GM18870 (cell line): ENCODE results near the gene GABRA5.
A peak's percentile ranks its signal among the peaks of the same experiment; 100 is the strongest.
"Not testable (repeated sequence)": the region's sequence is repeated elsewhere in the genome, so short reads cannot be mapped to it uniquely, and the experiment has no call there.

ENCODE experiments used
- ATAC-seq: cut with Tn5 transposase; IDR thresholded peaks from one replicate; pipeline ENCODE4 v1.9.1; 2021; ENCODE audit warnings: moderate library complexity; ENCODE audit not compliant: unreplicated experiment

The GABRA5 gene

DNA sequence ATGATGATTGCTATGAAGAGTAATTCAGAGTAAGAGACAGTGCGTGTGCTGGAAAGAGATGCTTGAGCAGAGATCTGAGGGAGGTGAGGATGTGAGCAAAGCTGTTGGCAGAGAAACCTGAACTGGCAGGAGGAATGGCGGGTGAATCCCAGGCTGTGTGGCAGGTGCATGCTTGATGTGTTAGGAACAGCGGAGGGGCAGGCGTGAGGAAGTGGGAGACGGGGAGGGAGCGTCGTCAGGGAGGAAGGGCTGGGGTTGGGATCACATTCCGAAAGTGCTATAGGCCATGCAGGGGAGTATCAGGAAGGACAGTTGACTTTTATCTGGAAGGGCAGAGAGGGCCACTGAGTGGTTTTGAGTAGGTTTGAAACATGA is 8.6 kb downstream of the GABRA5 start:
- no peak for ATAC-seq

- ATAC-seq = no peak
These were observed 11.0 kb downstream of the GABRA5 start for GRCh38 chr15:26877831-26878230.

DNA sequence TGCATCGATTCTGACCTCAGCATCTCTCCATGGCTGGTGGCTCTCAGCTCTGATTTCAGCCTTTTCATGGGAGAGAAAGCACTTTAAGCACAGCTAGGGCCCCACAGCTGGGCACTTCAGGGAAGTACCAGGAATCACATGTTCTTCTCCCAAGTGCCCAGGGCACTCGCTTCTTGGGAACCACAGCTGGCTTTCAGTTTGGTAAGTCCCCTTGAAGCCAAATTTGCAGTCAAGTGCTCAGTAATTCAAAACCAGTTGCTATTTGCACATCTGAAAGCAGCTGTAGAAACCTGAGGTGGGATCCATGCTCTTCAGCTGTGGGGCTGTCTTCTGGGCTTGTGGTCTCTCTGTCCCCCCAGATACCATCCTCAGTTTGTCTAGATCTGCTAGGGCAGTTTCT is 12.8 kb downstream of the GABRA5 start:
- no peak for ATAC-seq

- no peak for ATAC-seq
These were observed 15.2 kb downstream of the GABRA5 start for GRCh38 chr15:26882112-26882511.

DNA sequence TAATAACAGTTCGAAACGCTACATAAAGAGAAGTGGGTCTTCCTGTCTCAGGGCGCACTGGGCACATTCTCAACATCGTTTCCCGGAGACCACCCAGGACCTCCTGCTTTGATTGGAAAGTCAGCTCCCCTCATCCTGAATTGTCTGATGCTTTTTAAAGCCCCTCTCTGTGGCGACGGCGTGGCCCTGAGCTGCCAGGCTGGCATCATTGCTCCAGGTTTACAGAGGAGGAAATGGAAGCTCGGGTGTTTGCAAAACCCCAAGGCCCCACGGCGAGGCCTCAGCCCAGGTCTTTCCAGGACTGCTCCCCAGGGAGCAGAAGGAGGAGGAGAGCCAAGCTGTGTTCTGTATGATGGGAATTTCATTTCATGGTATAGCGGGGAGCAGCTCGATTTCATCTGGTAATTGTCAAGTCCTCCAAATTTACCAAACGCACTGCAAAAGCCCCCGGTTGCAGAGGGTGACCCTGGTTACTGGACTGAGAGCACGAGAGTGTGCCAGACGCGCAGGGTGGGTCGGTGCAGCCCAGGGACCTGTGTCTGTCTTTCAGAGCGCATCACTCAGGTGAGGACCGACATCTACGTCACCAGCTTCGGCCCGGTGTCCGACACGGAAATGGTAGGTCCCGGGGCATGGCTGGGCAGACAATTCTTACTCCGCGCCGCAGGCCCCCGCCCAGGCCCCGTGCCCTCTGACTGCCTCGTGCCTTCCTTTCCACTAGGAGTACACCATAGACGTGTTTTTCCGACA is 15.9 kb downstream of the GABRA5 start:
- ATAC-seq = no peak

DNA sequence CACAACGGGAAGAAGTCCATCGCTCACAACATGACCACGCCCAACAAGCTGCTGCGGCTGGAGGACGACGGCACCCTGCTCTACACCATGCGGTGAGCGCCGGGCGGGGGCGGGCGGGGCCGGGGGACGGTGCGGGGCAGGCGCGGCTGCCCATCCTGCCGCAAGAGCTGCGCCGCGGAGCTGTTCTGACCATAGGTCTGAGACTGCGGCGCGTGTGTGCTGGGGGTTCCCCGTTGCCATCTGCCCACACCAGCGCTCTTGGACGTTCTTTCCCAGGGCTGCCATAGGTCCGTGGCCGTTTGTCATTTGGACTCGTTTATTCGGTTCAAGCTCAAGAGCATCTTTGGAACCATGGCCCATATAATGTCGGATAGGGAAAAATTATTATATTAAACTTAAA is 16.6 kb downstream of the GABRA5 start:
- no peak for ATAC-seq

DNA sequence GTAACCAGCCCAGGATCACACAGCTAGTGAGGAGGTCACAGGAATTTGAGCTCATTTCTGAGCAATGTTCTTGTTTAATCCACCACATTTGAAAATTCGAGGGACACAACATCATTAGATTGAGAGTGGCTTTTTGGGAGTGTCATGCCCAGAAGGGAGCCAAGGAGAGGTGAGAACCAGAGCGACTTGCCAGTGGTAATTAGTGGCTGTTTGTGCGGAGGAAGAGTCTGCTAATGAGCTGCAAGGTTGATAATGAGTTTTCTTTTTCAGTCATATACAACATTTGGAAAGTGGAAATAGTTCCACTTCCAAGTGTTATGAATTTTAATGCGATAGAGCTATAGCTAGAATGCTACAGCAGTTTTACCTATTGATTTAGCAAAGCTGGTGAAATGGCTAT is 19.7 kb downstream of the GABRA5 start:
- no peak for ATAC-seq

DNA sequence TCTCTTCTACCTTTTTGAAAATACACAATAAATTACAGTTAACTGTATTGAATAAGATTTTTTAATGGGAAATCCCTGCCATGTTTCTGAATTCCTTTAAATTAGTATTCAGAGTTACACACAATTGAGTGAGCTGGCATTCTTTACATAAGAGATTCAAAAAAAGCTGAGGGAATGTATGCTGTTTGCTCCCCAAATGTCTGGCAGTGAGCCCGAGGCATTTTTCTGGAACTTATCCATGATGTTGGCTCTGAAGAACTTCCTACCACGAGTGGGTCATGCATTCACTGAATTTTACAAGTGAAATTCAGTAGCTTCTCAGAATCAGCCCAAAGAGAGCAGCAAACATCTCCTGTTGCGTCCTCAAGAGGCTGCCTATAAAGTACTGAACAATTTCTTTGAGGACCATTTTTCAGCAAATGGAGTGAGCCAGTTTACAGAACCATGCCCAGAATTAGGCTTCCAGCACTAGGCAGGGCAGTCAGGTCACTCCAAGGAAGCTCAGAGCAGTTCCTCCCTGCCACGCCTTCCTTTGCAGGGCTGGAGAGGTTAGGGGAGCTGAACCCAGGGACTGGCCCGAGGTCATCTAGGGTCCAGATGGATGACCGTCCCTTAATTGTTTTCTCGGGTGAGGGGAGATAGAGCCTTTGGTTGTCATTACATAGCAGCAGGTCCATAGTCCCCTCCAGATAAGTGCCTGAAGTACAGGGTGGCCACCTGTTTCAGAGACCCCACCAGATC is 21.2 kb downstream of the GABRA5 start:
- no peak for ATAC-seq

DNA sequence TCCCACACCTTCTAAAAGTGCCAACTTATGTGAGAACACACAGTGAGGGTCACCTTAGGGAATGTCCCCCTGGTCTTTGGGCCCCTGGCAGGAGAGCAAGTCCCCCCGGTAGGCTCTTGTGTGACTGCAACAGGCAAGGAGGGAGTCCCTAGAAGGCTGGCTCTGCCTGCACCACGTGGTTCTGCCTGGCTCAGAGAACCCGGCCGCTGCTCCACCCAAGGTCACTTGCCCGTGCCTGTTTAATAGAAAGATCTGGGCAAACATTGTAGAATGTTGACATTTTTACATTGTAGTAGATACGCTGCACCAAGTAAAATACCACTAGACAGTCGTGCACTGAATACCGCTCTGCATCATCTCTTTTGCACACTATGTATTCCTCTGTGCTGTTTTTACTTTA is 21.9 kb downstream of the GABRA5 start:
- ATAC-seq = no peak

- ATAC-seq = no peak
These were observed 22.5 kb downstream of the GABRA5 start for GRCh38 chr15:26889298-26889898.

DNA sequence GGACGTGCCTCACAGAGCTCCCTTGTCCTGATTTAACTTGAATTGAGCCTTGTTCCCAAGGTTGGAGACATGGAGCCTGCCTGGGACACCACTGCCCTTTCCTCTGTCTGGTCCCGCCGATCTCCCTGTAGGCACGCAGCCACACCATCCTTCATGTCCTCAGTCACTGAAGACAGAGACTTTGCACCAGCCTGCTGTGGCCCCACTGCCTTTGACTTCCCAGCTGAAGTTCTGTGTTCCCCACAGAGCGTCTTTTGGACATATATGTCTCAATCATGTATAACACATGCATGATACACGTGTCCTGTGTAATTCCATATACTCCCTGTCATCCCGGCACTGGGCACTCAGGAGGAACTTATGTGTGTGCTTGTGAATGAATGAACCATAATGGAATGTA is 23.6 kb downstream of the GABRA5 start:
- no peak for ATAC-seq

DNA sequence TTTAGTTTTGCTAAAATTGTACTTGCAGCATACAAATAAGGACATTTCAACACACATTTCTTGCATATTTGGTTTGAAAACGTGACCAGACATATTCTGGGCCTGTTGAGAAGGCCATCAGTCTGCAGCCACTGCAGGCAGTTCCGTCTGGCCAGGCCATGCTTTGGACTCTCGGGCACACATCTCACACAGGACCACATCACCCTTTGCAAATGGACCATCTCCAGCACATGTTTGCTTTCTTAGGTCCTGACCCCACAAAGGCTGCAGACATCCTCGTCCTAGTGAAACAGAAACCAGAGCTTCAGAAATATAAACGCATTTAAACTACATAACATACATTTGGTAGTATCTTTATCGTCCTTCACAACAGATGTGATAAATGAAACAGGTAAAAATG is 24.1 kb downstream of the GABRA5 start:
- ATAC-seq = no peak

- peak; percentile 57 for ATAC-seq
These were observed 24.8 kb downstream of the GABRA5 start for GRCh38 chr15:26891448-26892181.

DNA sequence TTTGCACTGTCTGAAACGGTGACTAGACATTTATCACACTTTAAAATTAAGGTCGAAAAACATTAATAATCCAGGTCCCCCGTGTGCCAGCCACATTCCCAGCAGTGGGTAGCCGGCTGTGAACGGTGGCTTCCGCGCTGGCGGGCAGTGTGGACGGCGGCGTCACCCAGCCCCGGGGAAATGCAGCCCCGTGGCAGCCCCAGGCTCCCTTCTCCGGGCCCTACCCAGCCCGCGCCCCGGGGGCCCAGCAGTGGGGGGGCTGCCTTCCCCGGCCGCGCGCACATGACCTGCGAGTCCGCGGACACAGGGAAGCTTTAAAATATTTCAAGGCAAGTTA is 25.3 kb downstream of the GABRA5 start:
- no peak for ATAC-seq

GRCh38 chr15:26892678-26893077 is 25.8 kb downstream of the GABRA5 start:
- no peak for ATAC-seq

DNA sequence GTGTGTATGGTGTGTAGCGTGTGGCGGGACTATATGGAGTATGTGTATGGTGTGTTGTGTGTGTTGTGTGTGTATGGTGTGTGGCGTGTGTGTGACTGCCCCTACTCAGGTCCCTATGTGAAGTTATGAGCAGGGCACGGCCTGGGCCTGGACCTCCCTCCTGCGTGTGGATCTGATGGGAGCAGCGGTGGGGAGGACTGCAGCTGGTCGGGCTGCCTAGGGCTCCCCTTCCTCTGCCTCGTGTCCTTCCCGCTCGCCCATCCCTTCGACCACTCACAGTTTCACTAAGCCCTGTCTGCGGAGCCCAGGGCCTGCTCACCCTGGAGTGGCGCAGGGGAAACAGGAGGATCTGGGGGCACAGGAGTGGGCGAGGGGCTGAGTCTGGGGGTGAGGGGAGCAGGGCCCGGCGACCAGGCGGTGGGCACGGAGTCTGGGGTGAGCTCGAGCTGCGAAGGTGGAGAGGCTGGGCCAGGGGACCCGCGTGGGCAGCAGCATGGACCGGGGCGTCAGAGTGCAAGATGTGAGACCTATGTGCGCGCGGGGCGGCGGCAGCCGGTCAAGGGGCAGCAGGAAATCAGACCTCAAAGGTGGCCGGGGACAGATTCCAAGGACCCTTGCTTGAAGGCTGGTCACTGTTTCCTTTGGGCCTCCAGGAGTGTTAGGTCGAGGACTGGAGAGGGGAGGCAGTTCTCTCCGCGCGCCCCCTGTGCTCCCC is 26.6 kb downstream of the GABRA5 start:
- ATAC-seq = no peak

DNA sequence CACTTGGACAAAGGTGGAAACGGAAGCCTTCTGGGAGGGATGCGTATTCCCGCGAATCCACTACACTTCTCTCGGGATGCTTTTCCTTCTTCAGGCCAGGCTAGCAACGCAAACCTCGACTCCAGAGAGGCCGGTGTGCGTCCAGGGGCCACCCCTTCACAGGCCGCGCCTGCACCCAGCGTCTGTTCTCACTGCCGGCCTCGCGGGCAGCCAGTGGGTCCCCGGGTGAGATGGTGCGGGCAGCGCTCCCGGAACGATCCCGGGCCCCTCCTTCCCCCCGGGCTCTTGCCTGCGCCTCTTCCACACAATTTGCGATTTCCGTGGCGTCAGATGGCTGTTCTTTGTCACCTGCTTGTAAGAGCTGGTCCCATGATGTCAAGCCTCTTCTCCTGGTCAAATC is 27.3 kb downstream of the GABRA5 start:
- no peak for ATAC-seq

- ATAC-seq = not testable (repeated sequence)
These were observed 28.5 kb downstream of the GABRA5 start for GRCh38 chr15:26895346-26895745.

- ATAC-seq = no peak
These were observed 32.8 kb downstream of the GABRA5 start for GRCh38 chr15:26899658-26900057.

DNA sequence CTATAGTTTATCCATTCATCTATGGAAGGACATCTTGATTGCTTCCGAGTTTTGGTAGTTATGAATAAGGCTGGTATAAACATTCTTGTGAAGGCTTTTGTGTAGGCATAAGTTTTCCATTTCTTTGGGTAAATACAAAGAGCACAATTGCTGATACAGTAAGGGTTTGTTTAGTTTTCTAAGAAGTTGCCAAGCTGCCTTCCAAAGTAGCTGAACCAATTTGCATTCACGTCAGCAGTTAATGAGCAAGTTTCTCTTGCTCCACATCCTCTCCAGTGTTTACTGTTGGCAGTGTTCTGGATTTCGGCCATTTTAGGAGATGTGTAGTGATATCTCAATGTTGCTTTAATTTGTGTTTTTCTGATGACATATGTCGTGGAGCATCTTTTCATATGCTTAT is 34.2 kb downstream of the GABRA5 start:
- no peak for ATAC-seq

GRCh38 chr15:26910715-26911114 is 43.9 kb downstream of the GABRA5 start:
- no peak for ATAC-seq
